ENCODE data around the gene SF3B5.
"Not testable (repeated sequence)": the region's sequence is repeated elsewhere in the genome, so short reads cannot be mapped to it uniquely, and the experiment has no call there.

Gene SF3B5

GRCh38 chr6:144063246-144063743 is 32.1 kb downstream of the SF3B5 start:
- peaks cover 14% of the 10 kb centered on the region for H3K4me1 ChIP-seq (ENCODE audit: insufficient read depth, low read length)
- no peaks in the 10 kb centered on the region for H3K9me3 ChIP-seq (ENCODE audit: low read length)
- no peak overlapping the region for H3K27ac ChIP-seq (ENCODE audit: low read depth, low read length)
- peak overlapping the region; percentile 63 to 67 for H3K4me3 ChIP-seq (ENCODE audit: low read depth in 1 of 2, low read length in 2 of 2)
- H3K9ac ChIP-seq (ENCODE audit: low read length): no peak overlapping the region
- H3K27me3 ChIP-seq (ENCODE audit: control insufficient read depth in 1 of 2, insufficient read depth in 2 of 2, low read length in 2 of 2): peaks cover 17 to 19% of the 10 kb centered on the region in 2 donors
- no peaks in the 10 kb centered on the region for H3K36me3 ChIP-seq (ENCODE audit: insufficient read depth, low read length)

- Histone ChIP-seq H3K9ac (ENCODE audit: low read length) (no peak overlapping the region), H3K27me3 (ENCODE audit: control insufficient read depth in 1 of 2, insufficient read depth in 2 of 2, low read length in 2 of 2) (peaks cover 17 to 19% of the 10 kb centered on the region in 2 donors), H3K4me1 (ENCODE audit: insufficient read depth, low read length) (peaks cover 14% of the 10 kb centered on the region), H3K9me3 (ENCODE audit: low read length) (no peaks in the 10 kb centered on the region), H3K27ac (ENCODE audit: low read depth, low read length) (no peak overlapping the region), H3K4me3 (ENCODE audit: low read depth in 1 of 2, low read length in 2 of 2) (no peak overlapping the region), H3K36me3 (ENCODE audit: insufficient read depth, low read length) (no peaks in the 10 kb centered on the region)
These were observed 32.6 kb downstream of the SF3B5 start for GRCh38 chr6:144062786-144063185.

GRCh38 chr6:144059139-144059538 is 36.2 kb downstream of the SF3B5 start:
- Histone ChIP-seq H3K36me3 (ENCODE audit: insufficient read depth, low read length) (no peaks in the 10 kb centered on the region), H3K4me1 (ENCODE audit: insufficient read depth, low read length) (peaks cover 8% of the 10 kb centered on the region), H3K9me3 (ENCODE audit: low read length) (no peaks in the 10 kb centered on the region), H3K4me3 (ENCODE audit: low read depth in 1 of 2, low read length in 2 of 2) (no peak overlapping the region), H3K27me3 (ENCODE audit: control insufficient read depth in 1 of 2, insufficient read depth in 2 of 2, low read length in 2 of 2) (peaks cover 0 to 8% of the 10 kb centered on the region in 2 donors), H3K27ac (ENCODE audit: low read depth, low read length) (no peak overlapping the region), H3K9ac (ENCODE audit: low read length) (no peak overlapping the region)

- Histone ChIP-seq H3K27ac (ENCODE audit: low read depth, low read length) (no peak overlapping the region), H3K4me1 (ENCODE audit: insufficient read depth, low read length) (no peaks in the 10 kb centered on the region), H3K27me3 (ENCODE audit: control insufficient read depth in 1 of 2, insufficient read depth in 2 of 2, low read length in 2 of 2) (no peaks in the 10 kb centered on the region), H3K9ac (ENCODE audit: low read length) (no peak overlapping the region), H3K9me3 (ENCODE audit: low read length) (no peaks in the 10 kb centered on the region), H3K4me3 (ENCODE audit: low read depth in 1 of 2, low read length in 2 of 2) (no peak overlapping the region), H3K36me3 (ENCODE audit: insufficient read depth, low read length) (no peaks in the 10 kb centered on the region)
These were observed 40.0 kb downstream of the SF3B5 start for GRCh38 chr6:144055121-144055931.

- H3K9ac ChIP-seq (ENCODE audit: low read length): no peak overlapping the region
- no peak overlapping the region for H3K27ac ChIP-seq (ENCODE audit: low read depth, low read length)
- H3K4me1 ChIP-seq (ENCODE audit: insufficient read depth, low read length): no peaks in the 10 kb centered on the region
- H3K27me3 ChIP-seq (ENCODE audit: control insufficient read depth in 1 of 2, insufficient read depth in 2 of 2, low read length in 2 of 2): no peaks in the 10 kb centered on the region
- H3K36me3 ChIP-seq (ENCODE audit: insufficient read depth, low read length): no peaks in the 10 kb centered on the region
- H3K4me3 ChIP-seq (ENCODE audit: low read depth in 1 of 2, low read length in 2 of 2): no peak overlapping the region
- H3K9me3 ChIP-seq (ENCODE audit: low read length): no peaks in the 10 kb centered on the region
These were observed 41.8 kb downstream of the SF3B5 start for GRCh38 chr6:144053601-144054000.

- H3K27ac ChIP-seq (ENCODE audit: low read depth, low read length): no peak overlapping the region
- no peak overlapping the region for H3K9ac ChIP-seq (ENCODE audit: low read length)
- H3K4me1 ChIP-seq (ENCODE audit: insufficient read depth, low read length): no peaks in the 10 kb centered on the region
These were observed 42.9 kb downstream of the SF3B5 start for GRCh38 chr6:144052488-144052887.

GRCh38 chr6:144049386-144049785 is 46.0 kb downstream of the SF3B5 start:
- Histone ChIP-seq H3K36me3 (ENCODE audit: insufficient read depth, low read length) (no peaks in the 10 kb centered on the region), H3K27ac (ENCODE audit: low read depth, low read length) (no peak overlapping the region), H3K9ac (ENCODE audit: low read length) (no peak overlapping the region), H3K27me3 (ENCODE audit: control insufficient read depth in 1 of 2, insufficient read depth in 2 of 2, low read length in 2 of 2) (no peaks in the 10 kb centered on the region), H3K9me3 (ENCODE audit: low read length) (no peaks in the 10 kb centered on the region), H3K4me3 (ENCODE audit: low read depth in 1 of 2, low read length in 2 of 2) (no peak overlapping the region), H3K4me1 (ENCODE audit: insufficient read depth, low read length) (no peaks in the 10 kb centered on the region)

More at GRCh38 chr6:144052488-144052887, 42.9 kb downstream of the SF3B5 start:
- no peak overlapping the region for H3K4me3 ChIP-seq (ENCODE audit: low read depth in 1 of 2, low read length in 2 of 2)
- H3K36me3 ChIP-seq (ENCODE audit: insufficient read depth, low read length): no peaks in the 10 kb centered on the region
- H3K9me3 ChIP-seq (ENCODE audit: low read length): no peaks in the 10 kb centered on the region
- H3K27me3 ChIP-seq (ENCODE audit: control insufficient read depth in 1 of 2, insufficient read depth in 2 of 2, low read length in 2 of 2): no peaks in the 10 kb centered on the region

GRCh38 chr6:144047688-144048087 is 47.7 kb downstream of the SF3B5 start:
- Histone ChIP-seq H3K4me3 (ENCODE audit: low read depth in 1 of 2, low read length in 2 of 2) (no peak overlapping the region), H3K9ac (ENCODE audit: low read length) (no peak overlapping the region), H3K4me1 (ENCODE audit: insufficient read depth, low read length) (no peaks in the 10 kb centered on the region), H3K27me3 (ENCODE audit: control insufficient read depth in 1 of 2, insufficient read depth in 2 of 2, low read length in 2 of 2) (no peaks in the 10 kb centered on the region), H3K9me3 (ENCODE audit: low read length) (no peaks in the 10 kb centered on the region), H3K36me3 (ENCODE audit: insufficient read depth, low read length) (no peaks in the 10 kb centered on the region), H3K27ac (ENCODE audit: low read depth, low read length) (no peak overlapping the region)

GRCh38 chr6:144046672-144047071 is 48.7 kb downstream of the SF3B5 start:
- H3K27ac ChIP-seq (ENCODE audit: low read depth, low read length); H3K27me3 ChIP-seq (ENCODE audit: control insufficient read depth in 1 of 2, insufficient read depth in 2 of 2, low read length in 2 of 2); H3K9me3 ChIP-seq (ENCODE audit: low read length); H3K36me3 ChIP-seq (ENCODE audit: insufficient read depth, low read length); H3K9ac ChIP-seq (ENCODE audit: low read length); H3K4me3 ChIP-seq (ENCODE audit: low read depth in 1 of 2, low read length in 2 of 2); H3K4me1 ChIP-seq (ENCODE audit: insufficient read depth, low read length): not testable (repeated sequence)

- H3K9me3 ChIP-seq (ENCODE audit: low read length); H3K27me3 ChIP-seq (ENCODE audit: control insufficient read depth in 1 of 2, insufficient read depth in 2 of 2, low read length in 2 of 2); H3K4me1 ChIP-seq (ENCODE audit: insufficient read depth, low read length); H3K27ac ChIP-seq (ENCODE audit: low read depth, low read length); H3K36me3 ChIP-seq (ENCODE audit: insufficient read depth, low read length); H3K9ac ChIP-seq (ENCODE audit: low read length); H3K4me3 ChIP-seq (ENCODE audit: low read depth in 1 of 2, low read length in 2 of 2): not testable (repeated sequence)
These were observed 50.4 kb downstream of the SF3B5 start for GRCh38 chr6:144044989-144045388.
